C4-2B (cell line): ENCODE data around the gene ACADVL.
A peak's percentile ranks its signal among the peaks of the same experiment; 100 is the strongest.

ENCODE experiments used
- H3K27ac ChIP-seq: fragments of 450-650 bp; 2 replicates; pipeline ENCODE4 v1.5.1; 2017
- ZFX ChIP-seq: fragments of 450-650 bp; IDR thresholded peaks from 2 replicates; pipeline ENCODE4 v1.6.1; 2017
- TF ChIP-seq, protein P1 (sequence below): fragments of 450-650 bp; conservative IDR thresholded peaks from 2 replicates; pipeline ENCODE4 v1.5.1; 2017; ENCODE audit warnings: mild to moderate bottlenecking

ACADVL gene

DNA sequence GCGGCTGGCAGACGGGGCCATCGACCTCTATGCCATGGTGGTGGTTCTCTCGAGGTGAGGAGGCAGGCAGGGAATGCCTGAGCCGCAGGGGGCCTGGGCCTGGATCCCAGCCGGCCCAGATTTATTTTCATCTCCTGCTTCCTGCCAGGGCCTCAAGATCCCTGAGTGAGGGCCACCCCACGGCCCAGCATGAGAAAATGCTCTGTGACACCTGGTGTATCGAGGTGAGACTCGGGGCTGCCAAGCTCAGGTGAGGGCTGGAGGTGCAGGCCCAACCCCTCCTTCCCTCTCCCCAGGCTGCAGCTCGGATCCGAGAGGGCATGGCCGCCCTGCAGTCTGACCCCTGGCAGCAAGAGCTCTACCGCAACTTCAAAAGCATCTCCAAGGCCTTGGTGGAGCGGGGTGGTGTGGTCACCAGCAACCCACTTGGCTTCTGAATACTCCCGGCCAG, 4.9 kb downstream of the ACADVL start:
- TF ChIP-seq, protein P1, sequence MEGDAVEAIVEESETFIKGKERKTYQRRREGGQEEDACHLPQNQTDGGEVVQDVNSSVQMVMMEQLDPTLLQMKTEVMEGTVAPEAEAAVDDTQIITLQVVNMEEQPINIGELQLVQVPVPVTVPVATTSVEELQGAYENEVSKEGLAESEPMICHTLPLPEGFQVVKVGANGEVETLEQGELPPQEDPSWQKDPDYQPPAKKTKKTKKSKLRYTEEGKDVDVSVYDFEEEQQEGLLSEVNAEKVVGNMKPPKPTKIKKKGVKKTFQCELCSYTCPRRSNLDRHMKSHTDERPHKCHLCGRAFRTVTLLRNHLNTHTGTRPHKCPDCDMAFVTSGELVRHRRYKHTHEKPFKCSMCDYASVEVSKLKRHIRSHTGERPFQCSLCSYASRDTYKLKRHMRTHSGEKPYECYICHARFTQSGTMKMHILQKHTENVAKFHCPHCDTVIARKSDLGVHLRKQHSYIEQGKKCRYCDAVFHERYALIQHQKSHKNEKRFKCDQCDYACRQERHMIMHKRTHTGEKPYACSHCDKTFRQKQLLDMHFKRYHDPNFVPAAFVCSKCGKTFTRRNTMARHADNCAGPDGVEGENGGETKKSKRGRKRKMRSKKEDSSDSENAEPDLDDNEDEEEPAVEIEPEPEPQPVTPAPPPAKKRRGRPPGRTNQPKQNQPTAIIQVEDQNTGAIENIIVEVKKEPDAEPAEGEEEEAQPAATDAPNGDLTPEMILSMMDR: no peak
- TF ChIP-seq ZFX: no peak
- peak overlapping the region; percentile 100 for H3K27ac ChIP-seq

DNA sequence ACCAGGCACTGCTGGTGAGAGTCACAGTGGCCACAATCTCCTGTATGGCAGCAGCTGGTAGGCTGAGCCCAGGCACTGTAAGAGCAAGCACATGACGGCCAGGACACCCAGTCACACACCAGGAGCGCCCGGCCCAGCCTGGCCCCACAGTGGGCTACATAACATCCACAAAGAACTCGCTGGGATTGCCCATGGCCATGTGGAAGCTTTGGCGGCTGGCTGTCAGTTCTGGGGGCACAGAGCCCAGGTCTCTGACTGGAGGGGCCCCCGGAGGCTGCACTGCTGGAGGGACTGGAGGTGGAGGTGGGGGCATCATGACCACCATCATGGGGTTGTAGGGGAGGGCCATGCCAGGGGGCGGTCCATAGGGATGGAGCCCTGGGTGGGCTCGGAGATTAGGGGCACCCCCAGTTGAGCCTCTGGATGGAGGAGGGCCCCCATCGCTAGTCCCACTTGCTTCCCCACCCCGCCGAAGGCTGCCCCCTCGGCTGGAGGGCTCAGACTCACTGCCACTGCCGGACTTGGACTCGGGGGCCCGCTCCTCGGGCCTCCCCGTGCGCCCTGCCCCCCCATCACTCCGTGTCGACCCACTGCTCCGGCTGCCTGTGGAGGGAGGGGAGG, 6.1 kb downstream of the ACADVL start:
- TF ChIP-seq, protein P1: no peak
- no peak for TF ChIP-seq ZFX
- peak overlapping the region; percentile 100; the same call in 1 of the 2 replicates for H3K27ac ChIP-seq

DNA sequence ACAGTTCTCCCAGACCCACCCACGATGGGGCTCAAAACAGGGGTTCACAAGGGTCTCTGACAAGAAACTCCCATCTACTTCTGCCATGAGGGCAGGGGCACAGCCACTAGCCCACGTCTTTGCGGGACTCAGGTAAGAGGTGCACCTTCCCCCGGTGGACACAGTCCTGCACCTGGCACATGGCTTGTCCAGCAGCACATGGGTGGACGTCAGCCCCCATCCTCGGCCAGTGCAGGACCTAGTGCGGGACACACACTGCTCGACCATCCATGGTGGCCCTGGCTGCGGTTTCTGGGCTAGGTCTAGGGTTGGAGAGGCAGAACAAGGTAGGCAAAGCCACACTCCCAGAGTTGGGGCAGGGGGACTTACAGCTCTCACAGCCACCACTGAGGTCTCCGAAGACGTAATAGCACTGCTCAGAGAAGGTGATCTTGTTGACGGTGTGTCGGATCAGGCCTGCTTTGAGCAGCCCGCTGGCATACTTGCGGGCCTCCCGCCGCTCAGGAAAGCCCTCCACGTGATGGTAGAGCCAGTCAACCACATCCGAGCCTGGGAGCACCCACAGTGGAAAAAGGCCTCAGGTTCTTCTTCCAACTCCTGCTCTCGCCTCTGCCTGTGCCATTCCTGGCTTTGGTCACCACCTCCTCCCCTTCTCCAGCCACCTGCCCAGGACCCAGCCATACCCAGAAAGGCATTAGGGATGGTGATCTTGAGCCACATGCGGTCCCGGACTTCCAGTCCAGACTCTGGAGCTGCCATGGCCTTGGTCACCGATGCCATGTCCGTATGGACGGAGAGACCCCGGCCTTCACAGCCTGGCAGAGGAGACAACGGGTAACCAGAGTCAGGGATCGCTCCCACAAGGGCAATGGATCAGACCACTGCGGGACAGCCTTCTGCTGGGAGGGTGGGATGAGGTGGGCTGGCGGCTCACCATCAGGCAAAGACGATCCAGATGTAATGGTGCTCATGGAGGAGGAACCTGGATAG, 7.3 kb downstream of the ACADVL start:
- TF ChIP-seq, protein P1: no peak
- TF ChIP-seq ZFX: no peak
- peak overlapping the region; percentile 92 for H3K27ac ChIP-seq

DNA sequence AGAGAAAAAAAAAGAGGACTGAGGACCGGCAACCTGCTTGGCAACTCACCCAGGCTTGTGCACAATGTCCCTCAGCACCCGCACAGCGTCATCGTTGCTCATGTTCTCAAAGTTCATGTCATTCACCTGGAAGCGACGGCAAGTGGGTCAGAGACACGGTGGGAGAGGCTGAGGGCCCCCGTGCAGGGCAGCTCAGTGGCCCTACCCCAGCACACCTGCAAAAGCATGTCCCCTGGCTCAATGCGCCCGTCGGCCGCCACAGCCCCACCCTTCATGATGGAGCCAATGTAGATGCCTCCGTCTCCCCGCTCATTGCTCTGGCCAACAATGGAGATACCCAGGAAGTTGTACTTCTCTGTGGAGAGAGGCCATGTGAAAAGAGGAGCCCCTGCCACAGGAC, 9.2 kb downstream of the ACADVL start:
- peak overlapping the region; percentile 92 for H3K27ac ChIP-seq
- TF ChIP-seq, protein P1: no peak
- TF ChIP-seq ZFX: no peak

DNA sequence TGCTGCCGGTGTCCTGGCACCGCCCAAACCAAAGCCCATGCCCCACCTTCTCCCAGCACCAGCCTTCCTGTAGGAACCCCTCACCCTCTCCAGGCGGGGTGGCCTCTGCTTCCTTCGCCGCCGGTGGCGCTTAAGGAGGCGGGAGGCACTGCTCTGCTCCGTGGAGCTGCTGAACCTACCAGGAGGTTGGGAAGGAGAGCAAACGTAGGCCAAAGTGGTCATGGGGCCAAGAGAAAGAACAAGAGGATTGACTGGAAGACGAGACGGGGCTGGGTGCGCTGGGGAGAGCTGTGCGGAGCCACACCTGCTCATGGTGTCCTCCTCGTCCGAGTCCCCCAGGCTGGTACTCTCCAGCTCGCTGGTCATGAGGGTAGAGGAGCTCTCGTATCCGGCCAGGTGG, 9.8 kb downstream of the ACADVL start:
- H3K27ac ChIP-seq: peak overlapping the region; percentile 92
- TF ChIP-seq ZFX: no peak

DNA sequence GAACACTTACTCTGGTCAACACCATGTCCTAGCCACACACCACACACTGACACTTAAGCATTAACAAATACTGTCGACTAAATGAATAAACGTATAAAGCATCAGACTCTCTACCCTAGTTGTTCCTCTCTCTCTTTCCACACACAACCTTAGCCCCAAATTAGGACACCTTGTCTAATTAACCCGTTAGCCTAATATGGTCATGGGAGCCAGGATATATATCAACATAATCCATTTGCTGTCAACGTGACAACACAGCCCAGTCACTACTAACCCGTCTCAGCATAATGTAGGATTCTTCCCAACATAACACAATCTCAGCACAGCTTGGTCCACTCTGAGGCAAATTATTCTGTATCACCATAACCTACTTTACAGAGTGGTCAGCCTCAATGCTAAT, 12.4 kb downstream of the ACADVL start:
- H3K27ac ChIP-seq: no peak overlapping the region
- no peak for TF ChIP-seq ZFX
- TF ChIP-seq, protein P1: no peak

DNA sequence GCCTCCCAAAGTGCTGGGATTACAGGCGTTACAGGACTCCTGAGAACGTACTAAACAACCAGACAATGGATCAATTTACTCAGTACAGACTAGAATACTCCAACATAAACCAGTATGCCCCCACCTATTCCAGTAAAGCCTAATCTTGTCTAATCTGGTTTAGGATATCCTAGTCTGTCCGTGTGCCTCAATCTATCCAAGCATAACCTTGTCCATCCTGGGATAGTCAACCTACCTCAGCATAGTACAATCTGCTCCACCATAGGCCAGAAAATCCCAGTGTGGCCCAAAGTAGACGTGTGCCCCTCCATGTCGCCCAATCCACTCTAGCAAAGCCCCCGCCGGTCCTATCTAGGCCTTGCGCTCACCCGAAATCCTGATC, 14.0 kb downstream of the ACADVL start:
- TF ChIP-seq ZFX: no peak
- TF ChIP-seq, protein P1: no peak
- H3K27ac ChIP-seq: peak overlapping the region; percentile 89
